ENCODE measurements around the gene EVA1A.
"Not testable (repeated sequence)": the region's sequence is repeated elsewhere in the genome, so short reads cannot be mapped to it uniquely, and the experiment has no call there.

Gene EVA1A

DNA sequence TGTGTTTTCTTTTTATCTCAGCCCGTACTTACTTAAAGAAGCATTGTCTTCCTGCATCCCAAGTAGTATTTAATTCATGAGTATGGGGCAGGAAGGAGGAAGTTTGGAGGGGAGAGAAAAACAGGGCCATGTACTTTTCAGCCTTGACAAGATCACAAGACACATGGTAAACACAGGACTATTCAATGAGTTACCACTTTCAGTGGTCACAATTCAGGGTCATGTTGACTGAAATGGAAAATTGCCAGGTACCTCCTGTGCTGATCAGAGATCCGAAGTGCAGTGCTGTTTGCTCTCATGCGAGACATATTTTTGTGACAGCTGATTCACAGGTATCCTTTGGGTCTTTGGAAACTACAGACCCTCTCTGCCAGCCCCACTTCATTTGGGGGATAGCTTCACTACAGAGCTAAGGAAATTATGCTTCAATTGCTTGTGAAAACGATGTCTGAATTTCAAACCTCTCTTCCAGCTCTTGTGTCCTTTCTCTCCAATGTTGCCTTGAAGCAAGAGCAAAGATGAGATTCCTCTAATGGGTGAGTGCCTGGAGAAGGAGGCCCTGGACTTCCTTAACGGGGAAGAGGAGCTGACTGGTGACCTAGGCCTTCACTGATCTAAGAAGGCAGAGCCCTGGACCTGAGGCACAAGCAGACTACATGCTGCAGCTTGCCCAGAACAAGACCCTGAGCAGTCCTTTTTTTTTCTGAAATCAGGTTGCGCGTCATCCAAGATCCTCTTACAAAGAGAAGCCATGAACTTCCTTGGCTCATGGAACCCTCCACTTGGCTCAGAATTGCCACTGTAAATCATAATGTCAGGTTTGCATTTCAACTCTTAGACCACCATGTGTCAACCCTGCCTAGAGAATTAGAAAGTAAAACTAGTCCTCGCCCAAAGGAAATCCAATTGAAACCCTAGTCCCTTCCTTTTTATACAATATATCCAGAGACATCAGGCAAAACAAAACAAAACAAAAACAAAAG lies 44.1 kb downstream of the EVA1A start:
- no peak for DNase-seq

DNA sequence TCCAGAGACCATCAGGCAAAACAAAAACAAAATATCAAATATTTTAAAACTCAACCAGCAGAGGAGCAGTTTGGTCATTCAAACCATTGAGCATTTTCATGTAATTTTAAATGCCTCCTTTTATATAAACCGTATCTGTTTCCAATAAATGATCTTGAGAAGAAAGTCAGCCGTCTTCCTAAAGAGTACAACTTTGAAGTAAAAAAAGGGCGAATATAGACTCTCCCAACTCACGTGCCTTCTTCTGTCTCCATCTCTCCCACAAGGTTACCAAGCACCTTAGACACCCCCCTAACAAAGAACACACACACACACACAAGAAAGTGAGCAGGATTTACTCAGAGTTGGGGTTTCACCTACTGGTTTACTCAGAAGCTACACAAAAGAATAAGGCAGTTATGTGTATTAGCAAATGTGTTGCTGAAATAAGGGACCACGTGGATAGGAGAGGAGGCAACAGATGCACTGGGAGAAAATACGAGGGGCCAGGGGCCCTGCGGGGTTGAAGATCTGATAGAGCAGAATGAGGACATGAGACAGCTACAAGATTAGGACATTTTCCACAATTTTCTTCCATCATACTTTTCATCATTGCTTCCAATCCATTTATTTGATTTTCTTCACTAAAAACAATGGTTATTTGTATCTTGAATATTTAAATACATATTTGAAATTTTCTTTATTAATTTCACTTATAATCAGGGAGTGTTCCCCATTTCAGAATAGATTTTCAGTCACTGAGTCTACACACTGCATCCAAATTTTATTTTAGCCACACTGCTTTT lies 45.0 kb downstream of the EVA1A start:
- DNase-seq: no peak

DNA sequence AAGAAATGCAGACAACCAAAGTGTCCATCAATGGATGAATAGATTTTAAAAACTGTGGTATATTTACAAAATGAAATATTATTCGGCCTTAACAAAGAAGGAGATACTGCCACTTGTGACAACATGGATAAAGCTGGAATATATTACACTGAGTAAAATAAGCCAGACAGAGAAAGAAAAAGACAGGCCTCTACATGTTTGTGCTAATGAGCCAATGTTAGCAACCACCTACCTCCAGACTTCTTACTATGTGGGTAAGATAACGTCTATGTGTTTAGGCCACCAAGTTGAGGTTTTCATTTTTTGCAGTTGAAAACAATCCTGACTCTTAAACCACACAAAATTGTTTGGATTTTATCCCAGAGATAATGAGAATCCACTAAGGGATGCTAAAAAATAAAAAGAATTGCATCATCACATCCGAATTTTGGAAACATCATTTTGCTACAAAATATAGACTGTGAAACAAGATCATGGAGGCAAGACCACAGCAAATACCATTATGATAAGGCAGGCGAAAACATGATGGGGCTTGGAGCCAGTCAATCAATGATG lies 47.0 kb downstream of the EVA1A start:
- DNase-seq: no peak

DNA sequence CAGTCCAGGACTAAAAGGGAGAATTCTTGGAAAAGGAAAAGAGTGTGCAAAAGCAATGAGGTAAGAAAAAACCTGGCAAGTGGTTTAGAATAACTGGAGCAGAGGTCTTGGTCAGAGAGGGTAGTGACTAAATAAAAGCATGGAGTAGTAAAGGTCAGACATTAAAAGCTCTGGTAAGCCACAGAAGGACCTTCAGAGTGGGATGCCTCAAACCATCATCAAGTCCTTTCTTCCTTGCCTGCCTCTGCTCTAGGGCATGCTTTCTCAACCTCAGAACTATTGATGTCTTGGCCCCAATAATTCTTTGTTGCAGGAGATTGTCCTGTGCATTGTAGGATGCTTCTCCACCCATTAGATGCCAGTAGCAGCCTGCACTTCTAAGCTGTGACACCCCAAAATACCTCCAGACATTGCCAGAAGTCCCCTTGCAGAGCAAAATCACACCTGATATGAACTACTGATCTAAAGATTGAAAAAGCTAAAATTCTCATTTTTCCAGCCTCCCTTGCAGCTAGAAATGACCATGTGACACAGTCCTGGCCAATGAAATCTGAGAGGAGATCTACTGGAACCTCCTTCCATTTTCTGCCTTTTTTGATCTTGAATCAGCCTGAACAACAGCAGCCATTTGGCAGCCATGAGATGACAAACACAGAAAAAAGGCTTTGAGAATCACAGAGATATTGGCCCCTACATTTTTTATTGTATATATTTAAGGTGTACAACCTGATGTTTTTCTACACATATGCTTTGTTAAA lies 48.1 kb downstream of the EVA1A start:
- DNase-seq: no peak

DNA sequence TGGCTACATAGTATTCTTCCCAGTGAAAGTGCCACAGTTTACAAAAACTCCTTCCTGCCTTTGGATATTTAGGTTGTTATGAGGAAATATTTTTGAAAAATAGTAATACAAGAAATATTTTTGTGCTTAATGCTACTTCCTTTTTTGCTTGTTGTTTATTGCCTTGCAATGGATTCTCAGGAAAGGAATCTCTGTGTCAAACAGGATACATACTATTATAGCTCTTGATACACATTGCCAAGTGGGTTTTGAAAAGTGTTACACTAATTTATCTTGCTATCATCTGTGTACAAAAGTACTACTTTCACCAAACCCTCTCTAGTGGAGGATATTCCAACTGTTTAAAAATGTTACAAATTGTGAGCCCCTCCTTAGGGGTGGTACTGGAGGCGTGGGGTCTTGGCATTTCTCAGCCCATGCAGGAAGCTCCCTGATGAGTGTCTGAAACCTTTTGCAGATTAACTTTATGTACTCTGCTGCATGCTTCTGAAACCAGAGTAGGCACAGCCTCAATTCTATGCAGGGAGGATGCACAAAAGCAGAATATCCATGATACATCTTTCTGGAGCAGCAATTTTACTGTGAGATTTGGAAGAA lies 54.5 kb downstream of the EVA1A start:
- DNase-seq: no peak

DNA sequence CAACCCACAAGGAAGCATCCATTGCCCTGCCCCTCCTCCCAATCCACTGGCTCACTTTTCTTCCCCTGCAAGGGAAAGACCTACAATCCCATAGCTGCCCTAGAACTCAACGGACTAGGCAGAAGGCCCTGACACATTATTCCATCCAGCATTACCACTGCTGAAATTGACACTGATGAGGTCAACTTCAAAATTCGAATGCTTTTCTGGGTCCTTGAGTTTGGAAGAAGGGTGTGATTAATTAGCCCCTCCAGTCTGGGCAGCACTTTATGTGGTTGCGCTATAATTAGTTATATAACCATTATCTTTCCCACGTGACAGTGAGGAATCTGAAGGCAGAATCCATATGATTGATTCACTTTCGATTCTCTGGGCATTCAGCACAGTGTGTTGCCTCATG lies 55.7 kb downstream of the EVA1A start:
- DNase-seq: no peak

DNA sequence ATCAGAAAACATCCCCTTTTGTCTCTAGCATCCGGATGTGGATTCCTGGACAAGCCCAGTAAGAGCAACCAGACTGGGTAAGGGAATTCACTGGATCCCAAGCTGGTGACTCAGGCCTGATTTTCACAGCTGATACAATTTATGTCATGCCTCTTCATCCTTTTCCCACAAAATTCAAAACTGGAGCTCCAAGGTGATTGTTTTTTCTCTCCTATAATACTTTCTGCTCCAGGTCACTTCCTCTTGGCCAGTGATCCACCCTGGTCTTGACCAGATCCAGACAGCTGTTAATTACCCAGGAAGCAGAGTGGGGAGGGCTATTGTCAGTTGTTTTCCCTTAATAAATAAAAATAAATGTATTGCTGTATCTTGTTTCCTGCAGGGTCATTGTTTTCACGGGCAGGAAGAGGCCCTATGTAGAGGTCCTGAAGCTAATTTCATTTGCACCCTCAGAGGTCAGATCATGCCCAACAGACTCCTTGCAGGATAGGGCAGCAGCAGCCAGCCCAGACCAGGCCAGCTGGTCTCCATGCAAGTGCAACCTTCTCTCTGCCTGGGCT lies 57.6 kb downstream of the EVA1A start:
- DNase-seq: no peak

DNA sequence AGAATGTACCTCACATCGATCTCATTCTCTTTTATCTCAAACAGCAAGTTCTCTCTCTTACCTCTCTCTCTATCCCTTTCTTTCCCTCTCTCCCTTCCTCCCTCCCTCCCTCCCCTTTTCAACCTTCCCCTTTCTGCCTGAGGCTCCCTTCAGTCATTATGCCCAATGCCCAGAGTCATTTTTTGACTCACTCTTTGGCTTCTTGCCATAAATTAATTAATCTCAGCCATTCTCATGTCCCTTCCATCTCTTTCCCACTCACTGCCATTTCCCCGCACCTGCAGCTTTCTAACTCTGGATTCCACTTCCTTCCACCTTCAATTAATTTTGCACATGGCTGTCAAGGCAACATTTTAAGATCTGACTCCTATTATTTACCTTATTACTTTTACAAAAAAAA lies 60.1 kb downstream of the EVA1A start:
- DNase-seq: no peak

DNA sequence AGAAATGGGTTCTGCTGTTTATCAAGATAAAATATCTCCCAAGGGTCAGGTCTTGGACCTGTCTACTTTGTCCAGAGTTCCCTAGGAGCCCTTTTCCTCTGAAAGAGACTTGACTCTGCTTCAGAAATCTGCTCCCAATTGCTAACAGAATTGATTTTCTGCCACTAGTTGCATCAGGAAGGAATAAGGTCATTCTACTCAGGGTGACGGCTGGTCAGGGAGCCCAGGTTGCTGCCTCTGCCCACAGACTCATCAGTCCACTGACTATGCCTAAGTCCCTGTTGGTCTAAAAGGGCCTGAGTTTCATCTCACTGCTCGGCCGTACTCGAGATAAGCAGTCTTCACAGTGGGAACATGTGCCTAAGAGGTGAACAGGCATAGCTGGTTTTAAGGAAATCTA lies 61.2 kb downstream of the EVA1A start:
- no peak for DNase-seq

DNA sequence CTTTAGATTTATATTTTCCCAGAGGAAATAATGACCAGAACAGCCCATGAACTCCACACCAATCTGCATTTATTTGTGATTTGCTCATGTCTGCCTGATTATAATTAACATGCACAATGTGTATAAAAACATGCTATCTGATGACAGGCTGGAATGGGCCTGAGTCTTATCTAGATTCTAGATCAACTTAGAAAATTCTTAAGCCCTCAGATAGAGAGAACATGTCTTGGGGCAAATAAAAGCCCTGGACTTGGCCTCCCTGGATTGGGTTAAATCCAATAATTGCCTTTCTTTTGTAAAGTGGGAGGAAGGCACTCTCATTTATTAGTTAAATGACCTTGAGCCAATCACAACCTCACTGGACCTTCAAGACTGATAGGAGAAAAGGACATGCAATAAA lies 61.8 kb downstream of the EVA1A start:
- DNase-seq: no peak

DNA sequence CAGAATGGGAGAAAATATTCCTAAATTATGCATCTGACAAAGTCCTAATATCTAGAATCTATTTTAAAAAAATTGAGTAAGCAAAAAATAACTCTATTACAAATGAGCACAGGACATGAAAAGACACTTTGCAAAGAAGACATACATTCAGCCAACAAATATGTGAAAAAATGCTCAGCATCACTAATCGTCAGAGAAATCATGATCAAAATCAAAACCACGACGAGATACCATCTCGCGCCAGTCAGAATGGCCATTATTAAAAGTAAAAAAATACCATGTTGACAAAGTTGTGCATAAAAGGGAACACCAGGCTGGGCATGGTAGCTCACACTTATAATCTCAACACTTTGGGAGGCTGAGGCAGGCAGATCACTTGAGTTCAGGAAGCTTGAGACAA lies 63.5 kb downstream of the EVA1A start:
- DNase-seq: no peak

DNA sequence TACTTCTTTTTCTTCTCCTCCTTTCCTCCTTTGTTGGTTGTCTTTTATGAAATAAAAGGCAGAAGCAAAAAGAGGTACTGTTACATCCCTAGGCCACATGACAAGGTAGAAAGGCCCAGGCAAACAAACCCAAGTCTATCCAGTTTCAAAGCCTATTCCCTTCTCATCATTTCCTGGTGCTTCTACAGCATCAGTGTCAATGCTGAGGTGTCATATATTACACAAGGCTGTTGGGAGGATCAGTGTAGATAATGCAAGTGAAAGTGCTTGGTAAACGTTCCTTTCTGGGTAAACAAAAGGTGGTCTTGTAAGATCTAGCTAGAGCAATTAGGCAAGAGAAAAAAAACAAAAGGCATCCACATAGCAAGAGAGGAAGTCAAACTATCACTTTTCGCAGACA lies 64.9 kb downstream of the EVA1A start:
- no peak for DNase-seq

DNA sequence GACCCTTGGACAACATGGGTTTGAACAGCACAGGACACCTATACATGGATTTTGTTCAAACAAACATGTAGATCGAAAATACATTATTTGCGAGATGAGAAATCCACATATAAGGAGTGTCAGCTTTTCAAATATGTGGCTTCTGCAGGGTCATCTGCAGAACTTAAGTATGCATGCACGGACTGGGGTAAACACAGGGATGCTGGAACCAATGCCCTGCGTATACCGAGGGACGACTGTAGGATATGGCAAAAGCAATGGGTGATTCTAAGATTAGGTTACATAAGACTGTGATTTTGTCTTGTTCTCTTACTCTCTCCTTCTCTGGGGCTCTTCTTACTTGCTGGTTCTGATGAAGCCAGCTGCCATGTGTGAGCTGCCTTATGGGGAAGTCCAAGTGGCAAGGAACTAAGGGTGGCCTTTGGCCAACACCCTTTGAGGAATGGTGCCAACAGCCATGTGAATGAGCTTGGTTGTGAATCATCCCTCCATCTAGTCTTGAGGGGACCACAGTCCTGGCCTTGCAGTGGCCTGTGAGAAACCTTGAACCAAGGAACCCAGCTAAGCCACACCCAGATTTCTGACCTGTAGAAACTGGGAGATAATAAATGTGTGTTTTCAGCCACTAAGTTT lies 66.5 kb downstream of the EVA1A start:
- no peak for DNase-seq

DNA sequence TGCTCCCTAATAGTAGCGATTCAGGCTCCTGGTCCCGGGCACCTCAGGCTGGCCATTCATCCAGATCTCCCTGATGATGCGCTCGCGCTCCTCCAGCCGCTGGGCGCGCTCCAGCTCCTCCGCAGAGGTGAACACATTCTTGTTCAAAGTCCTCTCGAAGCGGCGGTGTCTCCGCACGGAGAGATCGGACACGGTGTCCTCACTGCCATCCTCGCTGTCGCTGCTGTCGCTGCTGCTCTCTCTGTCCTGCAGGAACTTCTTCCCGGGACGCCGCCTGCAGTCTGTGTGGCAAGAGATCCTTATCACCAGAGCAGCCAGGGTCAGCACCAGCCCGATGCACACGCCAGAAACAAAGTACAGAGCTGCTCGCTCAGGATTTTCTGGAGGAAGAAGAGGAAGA lies 67.5 kb downstream of the EVA1A start:
- no peak for DNase-seq

DNA sequence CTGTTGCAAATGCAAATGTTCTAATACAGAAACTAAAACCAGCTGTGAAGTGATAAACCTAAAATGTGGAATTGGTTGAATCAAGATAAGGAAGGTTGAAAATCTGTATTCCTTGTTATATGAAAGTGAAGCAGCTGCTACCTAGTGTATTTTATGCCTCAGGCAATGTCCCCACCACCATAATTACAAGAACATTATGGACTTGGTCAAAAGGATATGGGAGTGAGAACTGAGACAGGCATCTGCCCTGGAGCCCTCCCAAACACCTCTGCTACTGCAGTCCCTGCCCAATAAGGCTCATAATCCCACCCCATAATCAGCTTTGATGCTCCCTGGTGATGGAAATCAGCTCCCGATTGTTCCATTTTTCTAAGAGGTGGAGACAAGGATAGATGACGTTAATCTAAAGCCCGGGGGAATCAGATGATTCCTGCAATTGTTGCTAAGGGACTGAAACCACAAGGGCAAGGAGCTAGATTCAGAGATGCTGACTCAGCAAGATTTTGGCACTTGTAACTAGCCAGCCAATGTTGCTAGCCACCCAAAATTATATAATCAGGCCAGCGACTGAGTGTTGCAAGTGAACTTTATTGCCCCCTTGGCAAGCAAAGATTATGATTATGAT lies 69.5 kb downstream of the EVA1A start:
- no peak for DNase-seq

DNA sequence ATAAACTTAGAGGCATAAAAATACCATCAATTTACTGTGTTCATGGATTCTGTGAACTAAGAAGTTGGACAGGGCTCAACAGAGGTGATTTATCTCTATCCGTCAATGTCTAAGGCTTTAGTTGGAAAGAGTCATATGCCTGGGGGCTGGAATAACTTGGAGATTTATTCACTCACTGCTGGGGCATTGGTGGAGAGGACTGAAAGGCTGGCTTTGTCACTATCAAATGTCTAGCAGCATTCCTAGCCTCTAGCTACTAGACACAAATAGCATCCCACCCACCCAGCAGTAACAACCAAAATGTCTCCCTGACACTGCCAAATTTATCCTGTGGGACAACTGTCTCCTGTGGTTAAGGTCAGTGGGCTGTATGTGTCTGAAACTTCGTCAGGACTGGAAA lies 71.0 kb downstream of the EVA1A start:
- DNase-seq: no peak

DNA sequence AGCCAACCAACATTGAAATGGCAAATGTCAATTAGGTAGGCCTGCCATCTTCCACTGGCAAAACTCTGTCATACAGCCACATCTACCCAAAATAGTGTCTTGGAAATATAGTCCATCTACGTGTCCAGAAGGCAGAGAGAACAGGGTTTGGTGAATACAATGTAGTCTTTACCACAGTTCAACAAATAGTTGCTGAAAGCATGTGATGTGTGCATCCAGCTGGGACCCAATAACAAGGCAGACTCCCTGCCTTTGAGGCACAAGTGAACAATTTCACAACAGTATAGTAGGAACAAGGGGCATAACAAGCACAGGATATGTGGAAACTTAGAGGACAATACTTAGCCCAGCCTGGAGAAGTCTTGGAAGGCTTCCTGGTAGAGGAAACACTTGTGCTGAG lies 72.6 kb downstream of the EVA1A start:
- DNase-seq: no peak

DNA sequence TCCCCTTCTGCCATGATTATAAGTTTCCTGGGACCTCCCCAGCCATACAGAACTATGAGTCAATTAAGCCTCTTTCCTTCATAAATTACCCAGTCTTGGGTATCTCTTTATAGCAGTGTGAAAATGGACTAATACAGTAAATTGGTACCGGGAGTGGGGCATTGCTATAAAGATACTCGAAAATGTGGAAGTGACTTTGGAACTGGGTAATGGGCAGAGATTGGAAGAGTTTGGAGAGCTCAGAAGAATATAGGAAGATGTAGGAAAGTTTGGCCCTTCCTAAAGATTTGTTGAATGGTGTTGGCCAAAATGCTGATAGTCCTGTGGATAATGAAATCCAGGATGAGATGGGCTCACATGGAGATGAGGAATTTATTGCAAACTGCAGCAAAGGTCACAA lies 74.0 kb downstream of the EVA1A start:
- DNase-seq: not testable (repeated sequence)

DNA sequence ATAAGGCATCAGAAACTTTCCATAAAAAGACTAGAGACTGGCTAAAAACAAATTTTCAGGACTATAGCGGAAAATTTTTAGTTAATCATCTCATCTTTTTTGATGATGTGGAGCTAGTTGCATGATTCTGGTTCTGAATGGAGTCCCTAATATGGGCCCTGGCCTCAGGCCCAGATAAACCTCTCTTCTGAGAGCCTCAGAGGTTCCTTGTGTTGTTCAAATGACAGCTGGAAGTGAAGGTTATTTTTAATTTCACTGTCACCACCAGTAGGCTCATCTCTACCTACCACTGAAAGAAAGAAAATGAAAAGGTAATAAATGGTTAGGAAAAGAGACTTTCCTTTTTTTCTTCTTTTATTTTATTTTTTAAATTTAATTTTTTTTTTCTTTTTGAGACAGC lies 75.9 kb downstream of the EVA1A start:
- DNase-seq: no peak

DNA sequence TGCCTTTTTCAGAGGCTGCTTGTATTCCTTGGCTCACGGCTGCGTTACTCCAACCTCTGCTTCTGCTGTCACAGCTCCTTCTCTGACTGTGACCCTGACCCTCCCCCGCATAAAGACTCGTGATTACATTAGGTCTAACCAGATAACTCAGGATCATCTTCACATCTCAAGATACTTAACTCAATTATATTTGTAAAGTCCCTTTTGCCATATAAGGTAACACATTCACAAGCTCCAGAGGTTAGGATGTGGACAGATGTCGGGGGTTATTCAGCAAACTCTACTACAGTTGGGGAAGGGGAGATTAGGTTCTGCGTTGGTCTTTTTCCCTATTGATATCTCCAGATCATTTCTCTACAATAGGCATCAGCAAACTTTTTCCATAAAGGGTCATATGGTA lies 76.9 kb downstream of the EVA1A start:
- DNase-seq: no peak

DNA sequence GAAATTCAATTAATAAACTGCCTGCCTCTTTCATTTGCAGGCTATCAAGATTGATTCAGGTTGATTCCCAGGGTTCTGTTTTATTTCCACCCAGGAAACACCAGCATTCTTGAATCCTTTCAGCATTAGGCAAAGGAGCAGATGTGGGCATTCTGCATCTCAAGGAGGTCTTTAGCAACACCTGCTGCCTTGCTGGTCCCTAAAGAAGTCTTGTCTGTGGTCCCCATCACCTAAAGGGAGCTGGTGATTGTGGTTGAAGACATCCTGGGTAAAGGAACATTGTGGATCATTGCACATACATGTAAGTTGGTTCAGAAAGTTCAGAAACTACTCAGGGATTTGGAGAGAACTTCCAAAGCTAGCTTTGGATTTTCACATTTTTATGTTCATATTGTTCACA lies 78.3 kb downstream of the EVA1A start:
- DNase-seq: no peak

Measured in activated CD8-positive, alpha-beta memory T cell treated with anti-CD3 and anti-CD28 coated beads, Interleukin-2, amount 50 U/mL, for 48 hours (primary cell).